Measurements from ENCODE around the gene ZNF236.

The ZNF236 gene

GRCh38 chr18:76885001-76885400 lies 62.6 kb downstream of the ZNF236 start:
- Histone ChIP-seq H3K4me3 (ENCODE audit: low read depth in 1 of 2, low read length in 1 of 2) (no peak overlapping the region), H3K36me3 (peaks cover 76% of the 10 kb centered on the region), H3K27ac (no peak overlapping the region), H3K9me3 (no peaks in the 10 kb centered on the region), H3K4me1 (ENCODE audit: control insufficient read depth in 1 of 2, insufficient read depth in 1 of 2, low read depth in 1 of 2, low read length in 1 of 2) (no peaks in the 10 kb centered on the region), H3K27me3 (no peaks in the 10 kb centered on the region)
- no peak for TF ChIP-seq CTCF (IDR thresholded peaks at IDR 0.05)

GRCh38 chr18:76886112-76886511 lies 63.8 kb downstream of the ZNF236 start:
- no peak for TF ChIP-seq CTCF (IDR thresholded peaks at IDR 0.05)
- Histone ChIP-seq H3K9me3 (no peaks in the 10 kb centered on the region), H3K4me1 (ENCODE audit: control insufficient read depth in 1 of 2, insufficient read depth in 1 of 2, low read depth in 1 of 2, low read length in 1 of 2) (no peaks in the 10 kb centered on the region), H3K27ac (no peak overlapping the region), H3K27me3 (no peaks in the 10 kb centered on the region), H3K4me3 (ENCODE audit: low read depth in 1 of 2, low read length in 1 of 2) (no peak overlapping the region), H3K36me3 (peaks cover 64% of the 10 kb centered on the region)

GRCh38 chr18:76889091-76889699 lies 66.8 kb downstream of the ZNF236 start:
- H3K36me3 ChIP-seq: peaks cover 34% of the 10 kb centered on the region

GRCh38 chr18:76892832-76893231 lies 70.5 kb downstream of the ZNF236 start:
- H3K27ac ChIP-seq: no peak overlapping the region
- TF ChIP-seq CTCF (IDR thresholded peaks at IDR 0.05): no peak
- H3K27me3 ChIP-seq: no peaks in the 10 kb centered on the region
- peaks cover 42% of the 10 kb centered on the region for H3K36me3 ChIP-seq
- no peak overlapping the region for H3K4me3 ChIP-seq (ENCODE audit: low read depth in 1 of 2, low read length in 1 of 2)
- H3K4me1 ChIP-seq (ENCODE audit: control insufficient read depth in 1 of 2, insufficient read depth in 1 of 2, low read depth in 1 of 2, low read length in 1 of 2): no peaks in the 10 kb centered on the region
- no peaks in the 10 kb centered on the region for H3K9me3 ChIP-seq

More at GRCh38 chr18:76889091-76889699, 66.8 kb downstream of the ZNF236 start:
- Histone ChIP-seq H3K9me3 (no peaks in the 10 kb centered on the region), H3K4me1 (ENCODE audit: control insufficient read depth in 1 of 2, insufficient read depth in 1 of 2, low read depth in 1 of 2, low read length in 1 of 2) (no peaks in the 10 kb centered on the region), H3K27me3 (no peaks in the 10 kb centered on the region), H3K4me3 (ENCODE audit: low read depth in 1 of 2, low read length in 1 of 2) (no peak overlapping the region), H3K27ac (no peak overlapping the region)
- TF ChIP-seq CTCF (IDR thresholded peaks at IDR 0.05): no peak

GRCh38 chr18:76894566-76895346 lies 72.4 kb downstream of the ZNF236 start:
- Histone ChIP-seq H3K4me1 (ENCODE audit: control insufficient read depth in 1 of 2, insufficient read depth in 1 of 2, low read depth in 1 of 2, low read length in 1 of 2) (no peaks in the 10 kb centered on the region), H3K27me3 (no peaks in the 10 kb centered on the region), H3K4me3 (ENCODE audit: low read depth in 1 of 2, low read length in 1 of 2) (no peak overlapping the region), H3K9me3 (no peaks in the 10 kb centered on the region), H3K36me3 (peaks cover 50% of the 10 kb centered on the region), H3K27ac (no peak overlapping the region)
- no peak for TF ChIP-seq CTCF (IDR thresholded peaks at IDR 0.05)

Measured in neutrophil (primary cell).